ENCODE data around the gene DHX15. TPM values are rescaled to one million over a fixed set of nuclear protein-coding genes. Genes with fewer than 3 reads are reported as not detected.

DHX15 gene
- total and polyA plus RNA-seq, 2 of the 8 experiments (the other 6 are each of a cell fraction or from before 2014, with no cell fraction given) = 126 to 286 TPM

DNA sequence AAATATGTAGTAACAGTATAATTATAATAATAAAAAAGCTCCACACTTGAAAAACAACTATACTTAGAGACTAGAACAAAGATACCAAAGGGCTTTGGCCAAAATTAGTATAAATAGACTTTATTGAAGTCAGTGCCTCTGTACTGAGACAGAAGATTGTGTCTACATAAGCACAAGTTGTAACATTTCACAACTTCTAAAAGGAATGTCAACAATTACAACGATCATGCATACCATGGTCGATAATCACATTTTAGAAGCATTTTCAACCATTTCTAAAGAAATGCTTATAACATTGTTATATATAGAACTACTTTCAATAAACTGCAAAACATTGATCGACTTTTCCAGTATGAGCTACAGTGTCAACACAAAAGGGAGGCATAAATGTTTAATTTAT, 57.0 kb downstream of the DHX15 start:
- POLR2A ChIA-PET (ENCODE audit: partially characterized antibody) = interaction anchor here (8.2 kb wide), 1 partner anchor 16 kb away, joined by 73 read pairs; no protein-coding TSS in a partner anchor
- Histone ChIP-seq H3K56ac (replicated peaks; ENCODE audit: insufficient read length, low read depth, low read length) (no peak overlapping the region), H3K9ac (replicated peaks in 1 of 4; ENCODE audit: extremely low read depth in 1 of 4, low read depth in 3 of 4, low read length in 3 of 4) (no peak overlapping the region), H2BK120ac (replicated peaks; ENCODE audit: low read depth, low read length) (no peak overlapping the region), H3K27ac (ENCODE audit: low read depth, low read length) (no peak overlapping the region), H3K23me2 (ENCODE audit: low read depth, low read length) (no peaks in the 10 kb centered on the region), H3K4me2 (ENCODE audit: insufficient read depth in 1 of 2, low read depth in 2 of 2, low read length in 2 of 2) (no peak overlapping the region), H4K20me1 (replicated peaks in 1 of 2; ENCODE audit: control insufficient read depth in 1 of 2, insufficient read depth in 2 of 2, low read length in 2 of 2) (peaks cover 0 to 4% of the 10 kb centered on the region in 2 experiments), H4K91ac (replicated peaks; ENCODE audit: insufficient read length, low read length) (no peak overlapping the region), H3K79me1 (ENCODE audit: low read depth, low read length) (no peaks in the 10 kb centered on the region), H3K9me3 (ENCODE audit: insufficient read depth in 2 of 2, low read depth in 1 of 2, low read length in 1 of 2) (no peaks in the 10 kb centered on the region), H2BK20ac (ENCODE audit: low read length) (no peak overlapping the region), H4K5ac (ENCODE audit: insufficient read length, low read depth, low read length) (no peak overlapping the region), H3K27me3 (replicated peaks in 1 of 4; ENCODE audit: control insufficient read depth in 3 of 4, extremely low read depth in 1 of 4, insufficient read depth in 3 of 4, low read length in 3 of 4) (no peaks in the 10 kb centered on the region), H3K4ac (replicated peaks; ENCODE audit: insufficient read length, low read depth, low read length) (no peak overlapping the region), H2AFZ (ENCODE audit: low read length) (no peak overlapping the region), H3K79me2 (ENCODE audit: control insufficient read depth in 1 of 2, insufficient read depth in 2 of 2, low read length in 2 of 2) (peaks cover 0 to 63% of the 10 kb centered on the region in 2 experiments; a peak in 2 of 4 replicates), H3K36me3 (ENCODE audit: control insufficient read depth in 2 of 4, insufficient read depth in 4 of 4, low read length in 3 of 4) (peaks cover 7 to 86% (median 50%) of the 10 kb centered on the region in 4 experiments), H3K23ac (ENCODE audit: insufficient read length) (no peak overlapping the region), H3K4me3 (ENCODE audit: extremely low read depth in 1 of 4, insufficient read depth in 2 of 4, low read depth in 3 of 4, low read length in 4 of 4) (no peak overlapping the region), H3K14ac (ENCODE audit: insufficient read length) (no peak overlapping the region), H3K4me1 (replicated peaks in 1 of 4; ENCODE audit: control insufficient read depth in 3 of 4, insufficient read depth in 4 of 4, low read length in 3 of 4) (no peaks in the 10 kb centered on the region), H2AK5ac (ENCODE audit: low read depth, low read length) (no peak overlapping the region), H2BK5ac (ENCODE audit: low read depth, low read length) (no peak overlapping the region), H3K18ac (ENCODE audit: extremely low read depth, low read length) (no peak overlapping the region), H4K8ac (ENCODE audit: extremely low read depth, insufficient read depth, low read length) (no peak overlapping the region), H2BK15ac (ENCODE audit: low read length) (no peak overlapping the region), H2BK12ac (ENCODE audit: low read depth, low read length) (no peak overlapping the region)
- 92% methylated on average over 3 of the region's 3 CpGs; no CpG with 5 or more reads in 1 of the 2 experiments for WGBS, 2 experiments (ENCODE audit: extremely low coverage in 1 of 2, insufficient coverage in 1 of 2, insufficient read length in 1 of 2, insufficient replicate concordance in 2 of 2, low coverage in 1 of 2, low lambda C conversion rate in 2 of 2, missing lambda C conversion rate in 1 of 2)
- DNase-seq (ENCODE audit: low read depth in 1 of 2, low spot score in 2 of 2) = no peak
- TF ChIP-seq SIX5 (IDR thresholded peaks at IDR 0.05; ENCODE audit: low read depth, low read length) (no peak), FOSL1 (IDR thresholded peaks at IDR 0.05; ENCODE audit: insufficient read depth, low read depth, low read length) (no peak), CREB1 (IDR thresholded peaks at IDR 0.05) (no peak), BCL11A (IDR thresholded peaks at IDR 0.05; ENCODE audit: low read depth in 2 of 2, low read length in 2 of 2) (no peak), SIN3A (conservative IDR thresholded peaks at IDR 0.05 in 1 of 2, IDR thresholded peaks at IDR 0.05 in 1 of 2; ENCODE audit: low read depth in 1 of 2, low read length in 2 of 2) (no peak), JUND (IDR thresholded peaks at IDR 0.05; ENCODE audit: low read length) (no peak), CEBPB (IDR thresholded peaks at IDR 0.05; ENCODE audit: low read depth, low read length) (no peak), EZH2 (IDR thresholded peaks at IDR 0.05; ENCODE audit: low read depth, low read length, severe bottlenecking) (no peak)
- TF ChIP-seq, protein P1, sequence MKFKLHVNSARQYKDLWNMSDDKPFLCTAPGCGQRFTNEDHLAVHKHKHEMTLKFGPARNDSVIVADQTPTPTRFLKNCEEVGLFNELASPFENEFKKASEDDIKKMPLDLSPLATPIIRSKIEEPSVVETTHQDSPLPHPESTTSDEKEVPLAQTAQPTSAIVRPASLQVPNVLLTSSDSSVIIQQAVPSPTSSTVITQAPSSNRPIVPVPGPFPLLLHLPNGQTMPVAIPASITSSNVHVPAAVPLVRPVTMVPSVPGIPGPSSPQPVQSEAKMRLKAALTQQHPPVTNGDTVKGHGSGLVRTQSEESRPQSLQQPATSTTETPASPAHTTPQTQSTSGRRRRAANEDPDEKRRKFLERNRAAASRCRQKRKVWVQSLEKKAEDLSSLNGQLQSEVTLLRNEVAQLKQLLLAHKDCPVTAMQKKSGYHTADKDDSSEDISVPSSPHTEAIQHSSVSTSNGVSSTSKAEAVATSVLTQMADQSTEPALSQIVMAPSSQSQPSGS (IDR thresholded peaks at IDR 0.05; ENCODE audit: low read length) = no peak
- TF ChIP-seq, protein P2, sequence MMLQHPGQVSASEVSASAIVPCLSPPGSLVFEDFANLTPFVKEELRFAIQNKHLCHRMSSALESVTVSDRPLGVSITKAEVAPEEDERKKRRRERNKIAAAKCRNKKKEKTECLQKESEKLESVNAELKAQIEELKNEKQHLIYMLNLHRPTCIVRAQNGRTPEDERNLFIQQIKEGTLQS (IDR thresholded peaks at IDR 0.05; ENCODE audit: insufficient read depth, low read depth, low read length) = no peak
- CTCF ChIA-PET (ENCODE audit: partially characterized antibody) = interaction anchor here (0.8 to 1.0 kb wide), 3 partner anchors 12 to 160 kb away, joined by 3 to 5 read pairs (median 4); no protein-coding TSS in a partner anchor
- FAIRE-seq = no peak
